HG03469 (cell line): Measurements from ENCODE around the gene PRDM15.

Source experiments
- ATAC-seq: cut with Tn5 transposase; IDR thresholded peaks from one replicate; pipeline ENCODE4 v1.9.1; 2021; ENCODE audit warnings: mild to moderate bottlenecking, moderate library complexity, moderate number of reproducible peaks; ENCODE audit not compliant: unreplicated experiment

Gene PRDM15

DNA sequence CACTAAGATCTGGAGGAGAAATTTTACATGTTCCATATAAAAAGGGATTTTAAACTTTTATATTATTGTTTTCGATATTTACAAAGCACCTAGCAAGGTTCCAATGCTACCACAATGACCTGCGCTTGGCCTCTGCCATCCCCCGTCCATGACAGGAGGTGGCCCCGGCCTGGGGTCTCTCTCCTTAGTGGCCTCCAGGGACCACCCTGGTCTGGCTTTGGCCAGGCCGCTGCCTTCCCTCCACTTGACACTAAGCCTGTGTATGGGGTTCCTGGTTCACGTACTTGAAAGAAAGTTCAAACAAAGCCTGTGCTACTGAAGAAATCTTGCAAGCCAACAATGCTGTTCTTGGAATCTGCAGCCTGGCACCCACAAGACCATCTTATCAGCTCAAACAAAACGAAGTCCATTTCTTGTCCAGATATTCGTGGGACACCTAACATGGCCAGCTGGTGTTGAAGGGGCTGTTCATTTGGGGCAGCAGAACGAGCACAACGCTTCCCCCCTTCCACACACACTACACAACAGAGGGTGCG is 12.8 kb downstream of the PRDM15 start:
- ATAC-seq = no peak

DNA sequence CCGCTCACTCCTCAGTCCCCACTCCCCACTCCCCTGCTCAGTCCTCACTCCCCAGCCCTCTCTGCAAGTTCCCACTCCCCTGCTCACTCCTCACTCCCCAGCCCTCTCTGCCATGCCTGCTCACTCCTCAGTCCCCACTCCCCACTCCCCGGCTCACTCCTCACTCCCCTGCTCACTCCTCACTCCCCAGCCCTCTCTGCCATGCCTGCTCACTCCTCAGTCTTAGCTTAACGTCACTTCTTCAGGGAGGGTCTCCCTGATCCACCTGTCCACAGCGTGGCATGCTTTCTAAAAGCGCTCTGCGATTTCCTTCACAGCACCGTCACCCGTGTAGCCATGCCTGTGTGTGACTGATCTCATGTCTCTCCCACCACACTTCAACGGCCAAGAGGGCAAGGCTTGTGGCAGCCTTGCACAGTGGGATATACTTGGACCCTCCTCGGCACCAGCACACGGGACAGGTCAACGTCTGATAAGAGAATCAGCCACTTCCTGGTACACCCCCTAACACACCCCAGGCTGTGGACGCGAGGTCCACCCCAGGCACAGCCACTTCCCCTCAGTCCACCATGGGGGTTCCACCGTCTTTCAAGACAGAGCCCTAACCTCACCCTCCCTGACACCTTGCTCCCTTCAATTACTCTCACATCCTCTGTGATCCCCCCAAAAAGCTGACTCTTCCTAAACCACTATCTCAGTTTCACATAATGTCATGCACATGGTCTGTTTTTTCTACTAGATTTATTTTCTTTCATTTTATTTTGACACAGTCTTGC is 14.0 kb downstream of the PRDM15 start:
- ATAC-seq = no peak

- no peak for ATAC-seq
Measured at GRCh38 chr21:41864311-41865001, 14.7 kb downstream of the PRDM15 start.

GRCh38 chr21:41863439-41863740 is 15.8 kb downstream of the PRDM15 start:
- no peak for ATAC-seq

DNA sequence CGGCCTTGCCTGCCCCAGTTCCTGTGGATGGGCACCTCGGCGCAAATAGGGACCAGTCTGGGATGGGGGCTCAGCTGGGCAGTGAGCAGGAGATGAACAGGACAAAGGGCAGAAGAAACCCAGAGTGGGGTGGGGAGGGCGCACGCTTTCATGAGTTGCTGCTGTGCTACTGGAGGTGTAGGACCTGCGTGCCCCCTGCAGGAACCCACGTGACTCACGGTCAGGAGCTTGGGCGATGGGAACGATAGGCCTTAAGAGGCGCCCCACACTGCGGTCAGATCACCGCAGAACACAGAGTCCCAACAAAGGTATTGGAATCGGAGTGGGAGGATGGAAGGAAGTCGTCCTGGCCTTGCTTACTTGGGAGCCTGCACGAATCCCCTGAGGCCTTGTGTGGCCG is 17.2 kb downstream of the PRDM15 start:
- no peak for ATAC-seq

- no peak for ATAC-seq
Measured at GRCh38 chr21:41861255-41861654, 17.9 kb downstream of the PRDM15 start.

DNA sequence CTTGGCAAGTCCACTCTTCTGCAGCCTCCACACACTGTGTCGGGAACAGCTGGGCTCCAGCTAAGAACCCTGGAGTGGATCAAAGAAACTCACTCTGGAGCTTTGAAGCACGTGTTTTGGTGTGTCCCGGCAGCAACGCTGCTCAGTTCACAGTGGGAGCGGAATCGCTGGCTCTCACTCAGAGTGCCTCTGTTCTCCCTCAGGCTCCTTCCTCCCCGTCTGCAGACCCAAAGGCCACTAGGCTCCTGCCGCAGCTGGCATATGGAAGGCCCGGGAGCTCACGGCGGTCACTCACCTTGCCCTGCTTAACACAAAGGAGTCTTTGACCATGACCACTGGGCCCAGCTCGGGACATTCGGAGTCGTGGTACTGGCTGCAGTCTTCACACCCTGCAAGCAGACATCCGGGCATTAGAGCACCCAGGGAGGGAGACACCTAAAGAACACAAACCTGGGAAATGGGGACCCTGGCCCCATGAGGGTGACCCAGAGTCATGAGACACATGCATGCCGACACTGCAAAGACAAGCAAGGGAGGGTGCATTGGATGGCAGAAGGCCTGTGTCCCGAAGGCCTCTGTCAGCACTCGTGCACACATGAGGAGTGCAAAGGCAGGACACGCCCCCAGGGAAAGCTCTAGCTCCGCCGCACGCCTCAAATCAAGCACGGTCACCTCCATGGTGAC is 19.7 kb downstream of the PRDM15 start:
- no peak for ATAC-seq

GRCh38 chr21:41858466-41859296 is 20.5 kb downstream of the PRDM15 start:
- no peak for ATAC-seq

DNA sequence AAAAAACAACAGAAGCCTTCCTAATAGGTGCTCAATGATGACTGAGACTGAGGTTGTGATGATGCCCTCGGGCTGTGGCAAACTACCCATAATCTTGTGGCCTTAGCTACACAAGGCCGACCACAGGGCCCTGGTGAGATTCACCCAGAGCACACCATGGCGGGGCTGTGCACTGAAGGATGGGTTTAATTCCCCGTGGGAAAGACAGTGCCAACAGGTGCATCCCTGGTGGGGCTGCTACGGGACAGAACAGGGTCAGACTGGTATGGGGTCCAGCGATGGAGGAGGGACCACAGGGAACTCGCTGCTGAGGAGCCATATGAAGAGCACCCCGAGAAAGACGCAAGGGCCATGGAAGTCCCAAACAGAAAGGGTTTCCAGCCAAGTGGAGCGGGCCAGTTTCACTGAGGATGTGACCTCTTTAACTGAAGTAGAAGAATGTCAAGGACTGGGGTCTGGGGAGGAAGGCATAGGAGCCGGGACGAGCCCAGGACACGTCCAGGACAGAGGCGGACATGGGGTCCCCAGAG is 21.3 kb downstream of the PRDM15 start:
- no peak for ATAC-seq

DNA sequence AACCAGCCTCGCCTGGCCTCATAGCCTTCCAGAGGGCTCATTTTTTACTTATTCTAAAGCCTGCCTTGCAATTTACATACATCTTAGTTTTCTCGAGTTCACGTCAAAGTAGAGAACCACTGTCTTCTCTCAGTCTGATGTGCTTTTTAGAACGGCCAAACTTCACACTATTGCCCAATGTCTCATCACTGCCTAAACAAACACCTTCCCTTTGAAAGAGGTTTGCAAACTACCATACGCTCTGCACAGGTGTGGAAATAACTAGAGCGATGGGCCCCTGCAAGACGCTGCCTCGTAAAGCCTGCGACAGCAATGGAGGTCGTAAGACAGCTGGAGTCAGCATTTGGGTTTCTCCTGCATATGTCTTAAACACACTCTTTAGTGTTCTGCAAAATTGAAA is 22.6 kb downstream of the PRDM15 start:
- no peak for ATAC-seq

GRCh38 chr21:41854426-41854995 is 24.6 kb downstream of the PRDM15 start:
- ATAC-seq = no peak

GRCh38 chr21:41852929-41853320 is 26.2 kb downstream of the PRDM15 start:
- ATAC-seq = no peak

DNA sequence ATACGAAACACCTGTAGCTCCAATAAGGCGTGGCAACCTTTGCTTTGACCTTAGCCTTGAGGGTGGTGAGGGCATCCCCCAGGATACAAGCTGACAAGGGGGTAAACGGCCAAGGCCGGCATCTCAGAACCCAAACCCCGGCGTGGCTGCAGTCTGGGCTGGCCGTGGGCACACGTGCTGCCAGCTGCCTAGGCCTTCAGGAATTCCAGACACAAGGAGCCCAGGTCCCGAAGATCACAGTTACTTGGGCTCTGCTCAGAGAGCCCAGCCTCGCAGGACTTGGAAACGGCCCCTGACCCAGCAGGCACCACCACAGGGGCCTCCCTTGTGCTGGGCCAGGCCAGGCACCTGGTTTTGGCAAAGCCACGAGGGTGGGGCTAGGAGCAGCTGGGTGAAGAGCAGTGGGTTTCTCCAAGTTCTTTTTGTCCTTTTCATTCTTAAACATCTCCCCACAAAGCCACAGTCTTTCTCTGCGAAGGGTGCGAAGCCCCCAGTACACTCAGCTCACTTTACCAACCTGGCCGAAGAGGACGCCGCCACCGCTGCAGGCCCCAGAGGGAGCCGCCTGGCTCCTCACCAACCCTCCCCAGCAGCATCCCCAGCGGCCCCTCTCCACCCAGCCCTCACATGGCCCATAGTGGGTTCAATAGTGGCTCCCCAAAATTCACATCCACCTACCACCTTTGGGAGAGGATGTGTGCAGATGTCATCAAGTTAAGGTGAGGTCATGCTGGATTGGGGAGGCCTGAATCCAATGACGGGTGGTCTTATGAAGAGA is 26.8 kb downstream of the PRDM15 start:
- no peak for ATAC-seq

DNA sequence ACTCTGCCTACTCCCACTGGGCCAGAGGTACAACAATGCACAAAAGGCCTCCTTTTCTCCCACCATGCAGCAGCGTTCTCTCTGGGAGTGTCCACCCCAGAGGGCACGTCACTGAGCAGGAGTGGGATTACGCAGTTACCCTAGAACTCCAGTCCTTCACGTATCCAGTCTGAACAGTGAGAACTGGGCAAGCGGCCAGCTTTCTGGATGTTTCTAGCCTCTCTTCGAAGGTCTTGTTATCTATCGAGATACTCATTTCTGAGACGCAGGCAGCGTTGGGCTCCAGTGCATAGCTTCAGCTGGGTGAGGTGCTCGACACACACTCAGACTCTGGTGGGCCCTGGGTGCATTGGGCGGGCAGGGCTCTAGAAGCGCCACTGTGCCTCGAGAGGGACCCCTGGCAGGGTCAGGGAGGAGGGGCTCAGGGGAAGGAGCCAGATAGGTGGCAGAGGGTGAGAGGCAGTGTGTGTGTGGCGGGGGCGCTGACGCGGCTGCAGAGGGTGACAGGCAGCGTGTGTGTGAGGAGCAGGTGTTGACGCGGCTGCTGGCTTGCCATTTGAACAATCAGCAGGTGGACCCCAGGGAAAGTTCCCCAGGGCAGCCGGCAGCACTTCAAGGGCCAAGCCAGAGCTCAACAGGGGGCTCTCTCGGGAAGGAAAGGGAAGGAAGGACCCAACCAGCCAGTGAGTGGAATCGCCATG is 27.9 kb downstream of the PRDM15 start:
- no peak for ATAC-seq

DNA sequence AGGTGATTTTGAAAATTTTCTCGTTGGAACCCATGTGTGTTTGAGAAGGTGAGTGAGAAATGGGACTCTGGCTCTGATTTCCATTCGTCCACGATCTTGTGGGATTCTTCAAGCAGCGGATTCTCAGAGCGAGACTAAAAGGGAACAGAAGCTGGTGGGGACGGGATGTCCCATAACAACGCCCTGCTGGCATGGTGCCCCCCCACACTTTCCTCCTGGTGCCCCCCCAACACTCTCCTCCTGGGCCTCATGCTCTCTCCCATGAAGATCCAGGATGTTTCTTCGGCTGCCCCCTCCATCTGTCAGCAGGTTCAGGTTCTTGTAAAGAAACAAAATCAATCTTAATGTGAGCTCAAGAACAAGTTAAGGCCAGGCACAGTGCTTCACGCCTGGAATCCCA is 29.1 kb downstream of the PRDM15 start:
- no peak for ATAC-seq

DNA sequence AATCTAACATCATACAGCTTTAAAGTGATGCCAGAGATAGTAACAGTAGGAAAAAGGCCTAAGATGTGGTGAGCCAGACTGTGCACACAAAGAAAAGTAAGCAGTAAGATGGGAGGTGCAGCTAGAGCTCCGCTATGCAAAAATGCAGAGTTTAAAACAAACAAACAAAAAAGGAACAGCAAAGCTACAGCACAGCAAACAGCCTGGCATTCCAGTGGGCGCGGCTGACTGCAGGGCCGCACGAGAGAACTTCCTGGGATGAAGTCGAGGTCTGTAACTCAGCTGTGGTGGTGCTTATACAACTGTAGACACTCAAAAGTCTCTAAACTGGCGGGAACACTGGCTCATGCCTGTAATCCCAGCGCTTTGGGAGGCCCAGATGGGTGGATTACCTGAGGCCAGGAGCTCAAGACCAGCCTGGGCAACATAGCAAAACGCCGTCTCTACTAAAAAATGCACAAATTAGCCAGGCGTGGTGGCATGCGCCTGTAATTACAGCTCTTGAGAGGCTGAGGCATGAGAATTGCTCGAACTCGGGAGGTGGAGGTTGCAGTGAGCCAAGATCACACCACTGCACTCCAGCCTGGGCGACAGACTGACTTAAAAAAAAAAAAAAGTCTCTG is 30.1 kb downstream of the PRDM15 start:
- no peak for ATAC-seq

- ATAC-seq = no peak
Measured at GRCh38 chr21:41848533-41848932, 30.6 kb downstream of the PRDM15 start.

DNA sequence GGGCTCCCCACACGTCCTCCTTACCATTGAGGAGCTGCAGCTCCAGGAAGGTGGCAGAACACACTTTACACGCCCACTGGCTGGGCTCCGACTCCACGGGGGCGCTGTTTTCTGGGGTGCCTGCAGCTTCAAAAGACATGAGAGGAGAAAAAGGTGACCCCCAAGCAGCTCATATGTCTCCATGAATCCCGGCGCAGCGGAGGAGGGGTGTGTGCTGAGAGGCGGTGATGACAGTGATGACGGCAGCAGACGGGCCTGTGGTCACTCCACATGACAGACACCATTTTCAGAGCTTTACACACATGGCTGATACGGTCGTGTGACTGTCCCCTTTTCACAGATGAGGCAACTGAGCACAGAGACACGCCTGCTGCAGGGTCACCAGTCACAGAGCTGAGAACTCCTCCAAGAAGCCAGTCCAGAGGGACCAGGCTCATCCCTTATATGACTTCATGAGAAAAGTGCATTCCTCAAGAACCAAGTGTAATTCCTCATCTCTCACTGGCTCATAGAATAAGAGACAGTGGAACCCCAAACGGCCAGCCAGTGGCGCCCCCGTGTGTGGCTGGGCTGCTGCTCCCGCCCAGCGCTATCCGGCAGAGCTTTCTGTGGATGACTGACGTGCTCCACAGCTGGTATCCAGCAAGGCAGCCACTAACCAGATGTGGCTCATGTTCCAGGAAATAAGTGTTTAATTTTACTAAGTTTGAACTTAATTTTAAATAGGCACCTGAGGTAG is 31.9 kb downstream of the PRDM15 start:
- no peak for ATAC-seq
